ENCODE results near the gene LENG9. TPM values are rescaled to one million over a fixed set of nuclear protein-coding genes. Genes with fewer than 3 reads are reported as not detected.
"Not testable (repeated sequence)": the region's sequence is repeated elsewhere in the genome, so short reads cannot be mapped to it uniquely, and the experiment has no call there.

LENG9 gene
- polyA plus RNA-seq (ENCODE audit: insufficient read length) = 2.2 TPM

- peak; percentile 95 for DNase-seq
Observed at GRCh38 chr19:54463531-54464043, at the start of gene LENG9. TSS of gene LENG9 (minus strand) at chr19:54463778. CDS start at chr19:54463526, 252 bp downstream.

- DNase-seq = not testable (repeated sequence)
Observed at GRCh38 chr19:54509200-54509940, 45.8 kb upstream of the LENG9 start.

GRCh38 chr19:54508487-54508886, 44.9 kb upstream of the LENG9 start:
- not testable (repeated sequence) for DNase-seq

- DNase-seq = no peak
Observed at GRCh38 chr19:54507824-54508223, 44.2 kb upstream of the LENG9 start.

- DNase-seq = not testable (repeated sequence)
Observed at GRCh38 chr19:54507038-54507717, 43.6 kb upstream of the LENG9 start.

GRCh38 chr19:54506079-54506478, 42.5 kb upstream of the LENG9 start:
- DNase-seq = no peak

GRCh38 chr19:54505542-54505941, 42.0 kb upstream of the LENG9 start:
- DNase-seq = not testable (repeated sequence)

GRCh38 chr19:54502518-54503048, 39.0 kb upstream of the LENG9 start, which contains the start of gene LAIR2:
TSS of gene LAIR2 (plus strand) at chr19:54502831. CDS start at chr19:54502919, 88 bp downstream.
- no peak for DNase-seq

- DNase-seq = not testable (repeated sequence)
Observed at GRCh38 chr19:54498451-54498772, 34.8 kb upstream of the LENG9 start.

GRCh38 chr19:54497747-54498450, 34.3 kb upstream of the LENG9 start:
- DNase-seq = not testable (repeated sequence)

GRCh38 chr19:54495284-54495683, 31.7 kb upstream of the LENG9 start:
- not testable (repeated sequence) for DNase-seq

GRCh38 chr19:54493967-54494585, 30.5 kb upstream of the LENG9 start:
- DNase-seq = no peak

GRCh38 chr19:54493056-54493455, 29.5 kb upstream of the LENG9 start:
- not testable (repeated sequence) for DNase-seq

- DNase-seq = no peak
Observed at GRCh38 chr19:54492568-54492967, 29.0 kb upstream of the LENG9 start.

- DNase-seq = no peak
Observed at GRCh38 chr19:54489766-54490165, 26.2 kb upstream of the LENG9 start.

- no peak for DNase-seq
Observed at GRCh38 chr19:54489341-54489740, 25.8 kb upstream of the LENG9 start.

- no peak for DNase-seq
Observed at GRCh38 chr19:54485851-54486250, 22.3 kb upstream of the LENG9 start.

GRCh38 chr19:54484451-54484850, 20.9 kb upstream of the LENG9 start:
- DNase-seq = no peak

GRCh38 chr19:54482889-54483288, 19.3 kb upstream of the LENG9 start:
- DNase-seq = no peak

- peak; percentile 63 for DNase-seq
Observed at GRCh38 chr19:54481326-54481930, 17.9 kb upstream of the LENG9 start.

- no peak for DNase-seq
Observed at GRCh38 chr19:54480051-54480450, 16.5 kb upstream of the LENG9 start.

Measured in hindlimb muscle (tissue), 1 donor.